IPS-20b (cell line): Measurements from ENCODE around the gene AZU1.
"Not testable (repeated sequence)": the region's sequence is repeated elsewhere in the genome, so short reads cannot be mapped to it uniquely, and the experiment has no call there.

Experiments
- H3K27ac ChIP-seq: one replicate; pipeline ENCODE4 v1.5.1; 2013; ENCODE audit warnings: low read length
- H3K27me3 ChIP-seq: 2 replicates; pipeline ENCODE4 v1.6.1; 2013; ENCODE audit warnings: mild to moderate bottlenecking, low read length, inconsistent platforms; ENCODE audit not compliant: insufficient read depth
- H3K36me3 ChIP-seq: 2 replicates; pipeline ENCODE4 v1.6.1; 2013; ENCODE audit warnings: low read depth, mild to moderate bottlenecking, inconsistent platforms, low read length, moderate library complexity; ENCODE audit not compliant: insufficient read depth
- H3K4me1 ChIP-seq: 2 replicates; pipeline ENCODE4 v1.6.1; 2013; ENCODE audit warnings: mild to moderate bottlenecking, control low read depth, inconsistent platforms, low read length, moderate library complexity; ENCODE audit not compliant: insufficient read depth
- H3K4me3 ChIP-seq: 2 replicates; pipeline ENCODE4 v1.5.1; 2013; ENCODE audit warnings: mild to moderate bottlenecking, low read length, inconsistent platforms
- H3K9ac ChIP-seq: 2 replicates; pipeline ENCODE4 v1.6.1; 2013; ENCODE audit warnings: low read depth, mild to moderate bottlenecking, inconsistent platforms, low read length, moderate library complexity
- H3K9me3 ChIP-seq: 2 replicates; pipeline ENCODE4 v1.6.1; 2013; ENCODE audit warnings: mild to moderate bottlenecking, low read depth, low read length, inconsistent platforms; ENCODE audit not compliant: insufficient read depth

The AZU1 gene

DNA sequence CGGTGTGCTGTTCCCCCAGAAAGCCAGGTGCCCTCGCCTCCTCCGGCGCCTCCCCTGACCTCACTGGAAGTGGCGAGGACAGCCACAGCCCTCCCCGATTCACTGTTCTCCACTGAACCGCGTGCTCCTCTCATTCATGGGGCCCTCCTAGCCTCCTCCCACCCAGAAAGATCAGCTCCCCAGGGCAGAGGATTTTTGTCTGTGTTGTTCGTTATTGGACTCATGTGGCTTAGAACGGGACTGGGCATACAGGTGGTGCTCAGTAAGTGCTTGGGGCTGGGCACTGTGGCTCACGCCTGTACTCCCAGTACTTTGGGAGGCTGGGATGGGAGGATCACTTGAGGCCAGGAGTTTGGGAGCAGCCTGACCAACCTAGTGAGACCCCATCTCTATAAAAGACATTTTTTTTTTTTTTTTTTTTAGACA, 16.9 kb downstream of the AZU1 start:
- H3K9ac ChIP-seq = no peak overlapping the region
- no peaks in the 10 kb centered on the region for H3K4me1 ChIP-seq
- H3K27me3 ChIP-seq = peaks cover 32% of the 10 kb centered on the region
- no peak overlapping the region for H3K27ac ChIP-seq
- no peaks in the 10 kb centered on the region for H3K9me3 ChIP-seq
- H3K4me3 ChIP-seq = no peak overlapping the region
- H3K36me3 ChIP-seq = no peaks in the 10 kb centered on the region

DNA sequence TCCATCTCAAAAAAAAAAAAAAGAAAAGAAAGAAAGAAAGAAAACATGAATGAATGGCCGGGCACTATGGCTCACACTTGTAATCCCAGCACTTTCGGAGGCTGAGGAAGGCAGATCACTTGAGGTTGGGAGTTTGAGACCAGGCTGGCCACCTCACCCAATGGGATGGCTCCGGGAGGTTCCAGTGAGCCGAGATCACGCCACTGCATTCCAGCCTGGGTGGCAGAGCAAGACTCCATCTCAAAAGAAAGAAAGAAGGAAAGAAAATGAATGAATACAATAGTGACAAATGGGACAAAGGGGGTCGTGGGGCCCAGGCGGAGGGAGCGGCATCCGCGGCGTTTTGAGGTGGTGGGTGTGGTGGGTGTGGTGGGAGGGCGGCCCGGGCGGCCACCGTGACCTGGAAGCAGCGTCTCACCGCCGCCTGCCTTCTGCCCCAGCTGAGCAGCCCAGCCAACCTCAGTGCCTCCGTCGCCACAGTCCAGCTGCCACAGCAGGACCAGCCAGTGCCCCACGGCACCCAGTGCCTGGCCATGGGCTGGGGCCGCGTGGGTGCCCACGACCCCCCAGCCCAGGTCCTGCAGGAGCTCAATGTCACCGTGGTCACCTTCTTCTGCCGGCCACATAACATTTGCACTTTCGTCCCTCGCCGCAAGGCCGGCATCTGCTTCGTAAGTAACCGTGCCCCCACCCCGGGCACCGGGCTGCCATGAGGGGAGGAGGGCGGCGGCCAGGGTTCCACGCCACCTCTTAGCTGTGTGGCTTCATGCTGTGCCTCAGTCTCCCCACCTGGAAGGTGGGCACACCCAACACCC, 18.3 kb downstream of the AZU1 start:
- H3K36me3 ChIP-seq = no peaks in the 10 kb centered on the region
- no peak overlapping the region for H3K4me3 ChIP-seq
- no peaks in the 10 kb centered on the region for H3K9me3 ChIP-seq
- no peaks in the 10 kb centered on the region for H3K4me1 ChIP-seq
- H3K27me3 ChIP-seq = peaks cover 32% of the 10 kb centered on the region
- no peak overlapping the region for H3K27ac ChIP-seq
- H3K9ac ChIP-seq = no peak overlapping the region

DNA sequence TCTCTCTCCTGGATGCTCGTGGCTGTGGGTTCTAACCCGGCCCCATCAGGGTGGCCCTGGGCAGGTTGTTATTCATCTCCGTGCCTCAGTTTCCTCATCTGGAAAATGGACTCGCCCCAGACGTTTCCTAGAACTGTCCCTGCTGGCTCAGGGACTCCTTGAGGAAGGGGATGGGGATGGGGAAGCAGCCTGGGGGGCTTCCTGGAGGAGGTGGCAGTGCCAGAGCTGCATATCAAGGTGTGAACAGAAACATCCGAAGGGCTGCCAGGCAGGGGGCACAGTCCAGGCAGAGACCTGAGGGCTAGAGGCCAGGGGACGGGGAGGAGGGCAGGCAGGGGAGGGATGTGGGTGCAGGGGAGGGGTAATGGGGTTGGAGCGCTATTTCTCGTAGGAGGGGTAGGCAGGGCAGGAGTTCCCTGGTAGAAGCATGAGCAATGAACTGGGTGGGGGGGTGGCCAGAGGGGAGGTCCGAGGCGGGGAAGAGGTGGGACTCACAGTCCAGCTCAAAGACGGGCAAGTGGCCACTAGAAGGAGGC, 20.8 kb downstream of the AZU1 start:
- Histone ChIP-seq H3K9me3 (no peaks in the 10 kb centered on the region), H3K27me3 (peaks cover 16% of the 10 kb centered on the region), H3K4me1 (no peaks in the 10 kb centered on the region), H3K36me3 (no peaks in the 10 kb centered on the region), H3K9ac (no peak overlapping the region), H3K4me3 (no peak overlapping the region), H3K27ac (no peak overlapping the region)

DNA sequence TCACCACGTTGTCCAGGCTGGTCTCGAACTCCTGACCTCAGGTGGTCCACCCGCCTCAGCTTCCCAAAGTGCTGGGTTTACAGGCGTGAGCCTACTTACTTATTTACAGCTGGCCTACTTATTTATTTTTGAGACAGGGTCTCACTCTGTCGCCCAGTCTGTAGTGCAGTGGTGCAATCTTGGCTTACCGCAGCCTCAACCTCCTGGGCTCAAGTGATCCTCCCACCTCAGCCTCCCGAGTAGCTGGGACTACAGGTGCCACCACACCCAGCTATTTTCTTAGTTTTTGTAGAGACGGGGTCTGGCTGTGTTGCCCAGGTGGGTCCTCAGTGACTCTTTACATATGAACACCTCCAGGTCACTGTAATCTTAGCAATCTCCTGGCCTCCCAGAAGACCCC, 21.6 kb downstream of the AZU1 start:
- not testable (repeated sequence) for H3K27ac ChIP-seq, H3K9me3 ChIP-seq, H3K36me3 ChIP-seq, H3K9ac ChIP-seq, H3K4me1 ChIP-seq, H3K4me3 ChIP-seq
- H3K27me3 ChIP-seq = peaks cover 10% of the 10 kb centered on the region

DNA sequence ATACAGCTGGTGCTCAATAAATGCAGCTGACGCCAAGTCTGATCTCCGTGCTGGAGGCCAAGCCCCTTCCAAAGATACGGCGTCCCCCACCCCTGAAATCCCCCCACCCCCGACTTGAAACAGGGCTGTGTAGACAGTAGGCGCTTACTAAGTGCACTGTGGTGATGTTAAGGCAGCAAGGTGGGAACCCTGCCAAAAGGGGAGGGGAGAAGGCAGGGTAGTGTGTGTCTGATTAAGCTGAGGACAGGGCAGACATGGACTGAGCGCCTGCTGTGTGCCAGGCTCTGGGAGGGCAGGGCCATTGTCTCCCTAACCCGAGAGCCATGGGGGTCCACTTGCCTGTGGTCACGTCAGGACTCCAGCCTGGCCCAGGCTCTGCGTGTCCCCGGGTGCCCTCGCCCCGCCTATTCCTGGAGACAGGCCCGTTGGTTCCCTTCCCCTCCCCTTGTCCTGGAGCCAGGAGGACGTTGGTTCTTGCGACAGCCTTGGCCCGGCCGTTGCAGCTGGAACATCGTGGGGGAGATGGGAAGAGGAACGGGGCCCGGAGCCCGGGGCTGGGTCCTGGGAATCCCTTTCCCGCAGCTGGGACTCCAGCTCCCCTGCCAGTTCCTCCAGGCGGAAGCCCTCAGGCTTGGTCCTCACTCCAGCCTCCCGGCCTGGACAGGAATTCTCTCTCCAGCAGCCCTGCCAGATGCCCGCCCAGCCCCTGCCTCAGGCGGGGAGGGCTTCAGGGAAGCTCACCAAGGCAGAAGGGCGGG, 22.8 kb downstream of the AZU1 start:
- Histone ChIP-seq H3K36me3 (no peaks in the 10 kb centered on the region), H3K27me3 (no peaks in the 10 kb centered on the region), H3K4me3 (no peak overlapping the region), H3K4me1 (no peaks in the 10 kb centered on the region), H3K9ac (no peak overlapping the region), H3K9me3 (no peaks in the 10 kb centered on the region), H3K27ac (no peak overlapping the region)

DNA sequence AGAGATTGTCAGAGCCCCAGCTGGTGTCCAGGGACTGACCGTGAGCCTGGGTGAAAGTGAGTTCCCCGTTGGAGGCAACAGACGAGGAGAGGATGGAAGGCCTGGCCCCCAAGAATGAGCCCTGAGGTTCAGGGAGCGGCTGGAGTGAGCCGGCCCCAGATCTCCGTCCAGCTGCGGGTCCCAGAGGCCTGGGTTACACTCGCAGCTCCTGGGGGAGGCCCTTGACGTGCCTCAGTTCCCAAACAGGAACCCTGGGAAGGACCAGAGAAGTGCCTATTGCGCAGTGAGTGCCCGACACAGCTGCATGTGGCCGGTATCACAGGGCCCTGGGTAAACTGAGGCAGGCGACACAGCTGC, 23.3 kb downstream of the AZU1 start:
- Histone ChIP-seq H3K27ac (no peak overlapping the region), H3K4me1 (no peaks in the 10 kb centered on the region), H3K27me3 (no peaks in the 10 kb centered on the region), H3K36me3 (no peaks in the 10 kb centered on the region), H3K9ac (no peak overlapping the region), H3K9me3 (no peaks in the 10 kb centered on the region), H3K4me3 (no peak overlapping the region)

DNA sequence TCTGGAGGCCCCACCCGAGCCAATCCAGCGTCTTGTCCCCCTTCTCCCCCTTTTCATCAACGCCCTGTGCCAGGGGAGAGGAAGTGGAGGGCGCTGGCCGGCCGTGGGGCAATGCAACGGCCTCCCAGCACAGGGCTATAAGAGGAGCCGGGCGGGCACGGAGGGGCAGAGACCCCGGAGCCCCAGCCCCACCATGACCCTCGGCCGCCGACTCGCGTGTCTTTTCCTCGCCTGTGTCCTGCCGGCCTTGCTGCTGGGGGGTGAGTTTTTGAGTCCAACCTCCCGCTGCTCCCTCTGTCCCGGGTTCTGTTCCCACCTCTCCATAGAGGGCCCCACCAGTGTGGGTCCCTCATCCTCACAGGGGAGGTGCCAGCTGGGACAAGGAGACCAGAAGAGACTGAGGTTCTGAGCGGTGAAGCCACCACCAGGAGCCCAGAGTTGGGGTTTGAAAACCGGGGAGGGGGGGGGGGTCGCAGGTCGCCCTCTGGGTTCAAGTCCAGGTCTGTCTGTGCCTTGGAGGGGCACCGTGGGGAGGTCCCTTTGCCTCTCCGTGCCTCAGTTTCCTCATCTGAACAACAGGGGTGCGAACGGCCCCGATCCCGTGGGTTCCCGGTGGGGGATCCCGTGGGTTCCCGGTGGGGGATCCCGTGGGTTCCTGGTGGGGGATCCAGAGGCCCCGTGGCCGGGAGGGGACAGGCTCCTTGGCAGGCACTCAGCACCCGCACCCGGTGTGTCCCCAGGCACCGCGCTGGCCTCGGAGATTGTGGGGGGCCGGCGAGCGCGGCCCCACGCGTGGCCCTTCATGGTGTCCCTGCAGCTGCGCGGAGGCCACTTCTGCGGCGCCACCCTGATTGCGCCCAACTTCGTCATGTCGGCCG, 24.7 kb downstream of the AZU1 start, which contains the start of gene ELANE:
Gene ELANE, plus strand, starts transcription at position 168 of the 878 bp plus-strand sequence. Its CDS starts 26 bp downstream, at position 194.
- Histone ChIP-seq H3K4me1 (no peaks in the 10 kb centered on the region), H3K27me3 (no peaks in the 10 kb centered on the region)

DNA sequence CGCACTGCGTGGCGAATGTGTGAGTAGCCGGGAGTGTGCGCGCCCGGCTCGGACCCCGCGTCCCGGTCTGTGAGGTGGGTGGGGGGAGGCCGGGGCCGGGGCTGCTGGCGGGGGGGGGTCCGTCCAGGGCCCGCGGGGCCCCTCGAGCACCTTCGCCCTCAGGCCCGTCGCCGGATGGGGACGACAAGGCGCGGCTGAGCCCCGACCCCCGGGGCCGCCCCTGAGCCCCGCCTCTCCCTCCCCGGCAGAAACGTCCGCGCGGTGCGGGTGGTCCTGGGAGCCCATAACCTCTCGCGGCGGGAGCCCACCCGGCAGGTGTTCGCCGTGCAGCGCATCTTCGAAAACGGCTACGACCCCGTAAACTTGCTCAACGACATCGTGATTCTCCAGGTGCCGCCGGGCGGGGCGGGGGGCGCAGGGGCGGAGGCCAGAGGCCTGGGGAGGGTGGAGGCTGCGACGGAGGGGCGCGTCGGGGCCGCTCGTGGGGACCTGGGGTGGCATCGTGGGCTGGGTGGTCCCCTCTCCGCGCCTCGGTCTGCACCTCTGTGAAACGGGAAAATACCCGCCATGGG, 25.5 kb downstream of the AZU1 start:
- Histone ChIP-seq H3K9me3 (no peaks in the 10 kb centered on the region), H3K4me1 (no peaks in the 10 kb centered on the region), H3K4me3 (no peak overlapping the region), H3K36me3 (no peaks in the 10 kb centered on the region), H3K27ac (no peak overlapping the region), H3K27me3 (no peaks in the 10 kb centered on the region), H3K9ac (no peak overlapping the region)

More for the DNA sequence above, 24.7 kb downstream of the AZU1 start, which contains the start of gene ELANE:
- no peaks in the 10 kb centered on the region for H3K36me3 ChIP-seq
- H3K9ac ChIP-seq = no peak within 1 kb of the TSS
- H3K27ac ChIP-seq = no peak within 1 kb of the TSS
- no peak within 1 kb of the TSS for H3K4me3 ChIP-seq
- H3K9me3 ChIP-seq = no peaks in the 10 kb centered on the region

DNA sequence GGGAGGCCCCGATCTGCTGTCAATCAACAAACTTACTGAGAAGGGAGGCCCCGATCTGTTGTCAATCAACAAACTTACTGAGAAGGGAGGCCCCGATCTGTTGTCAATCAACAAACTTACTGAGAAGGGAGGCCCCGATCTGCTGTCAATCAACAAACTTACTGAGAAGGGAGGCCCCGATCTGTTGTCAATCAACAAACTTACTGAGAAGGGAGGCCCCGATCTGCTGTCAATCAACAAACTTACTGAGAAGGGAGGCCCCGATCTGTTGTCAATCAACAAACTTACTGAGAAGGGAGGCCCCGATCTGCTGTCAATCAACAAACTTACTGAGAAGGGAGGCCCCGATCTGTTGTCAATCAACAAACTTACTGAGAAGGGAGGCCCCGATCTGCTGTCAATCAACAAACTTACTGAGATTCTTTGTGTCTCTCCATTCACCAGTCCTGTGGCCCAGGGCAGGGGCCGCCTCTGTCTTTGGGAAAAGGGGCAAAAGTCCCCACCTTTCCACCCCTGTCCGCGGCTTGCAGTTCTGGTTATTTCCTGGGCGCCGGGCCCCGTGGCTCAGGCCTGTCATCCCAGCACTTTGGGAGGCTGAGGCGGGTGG, 26.1 kb downstream of the AZU1 start:
- not testable (repeated sequence) for H3K9me3 ChIP-seq, H3K36me3 ChIP-seq, H3K27ac ChIP-seq, H3K4me3 ChIP-seq, H3K27me3 ChIP-seq, H3K9ac ChIP-seq, H3K4me1 ChIP-seq

DNA sequence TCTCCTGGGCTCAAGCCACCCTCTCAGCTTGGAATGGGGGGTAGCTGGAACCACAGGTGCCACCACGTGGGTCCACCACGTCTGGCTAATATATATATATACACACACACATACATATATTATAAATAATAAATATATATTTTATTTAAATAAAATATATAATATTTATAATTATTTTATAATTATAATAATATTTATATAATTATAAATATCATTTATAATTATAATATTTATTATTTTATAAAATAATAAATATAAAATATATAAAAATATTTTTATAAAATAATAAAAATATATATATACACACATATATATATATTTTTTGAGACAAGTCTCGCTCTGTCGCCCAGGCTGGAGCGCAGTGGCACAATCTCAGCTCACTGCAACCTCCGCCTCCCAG, 26.9 kb downstream of the AZU1 start:
- Histone ChIP-seq H3K27me3 (peaks cover 14% of the 10 kb centered on the region), H3K4me1 (no peaks in the 10 kb centered on the region), H3K27ac (no peak overlapping the region), H3K9ac (no peak overlapping the region), H3K36me3 (no peaks in the 10 kb centered on the region), H3K9me3 (no peaks in the 10 kb centered on the region), H3K4me3 (no peak overlapping the region)

DNA sequence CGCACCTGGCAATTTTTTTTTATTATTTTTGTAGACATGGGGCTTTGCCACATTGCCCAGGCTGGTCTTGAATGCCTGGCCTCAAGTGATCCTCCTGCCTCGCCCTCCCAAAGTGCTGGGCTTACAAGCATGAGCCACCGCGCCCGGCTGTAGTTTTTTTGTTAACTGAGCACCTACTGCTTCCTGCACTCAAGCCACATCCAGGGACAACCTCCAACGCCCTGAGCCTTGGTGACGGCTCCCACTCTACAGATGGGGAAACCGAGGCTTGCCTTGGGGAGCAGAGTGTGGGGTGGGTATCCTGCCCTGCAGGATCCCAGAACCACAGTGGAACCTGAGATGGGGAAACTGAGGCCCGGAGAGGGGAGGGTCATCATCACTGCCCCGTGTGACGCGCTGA, 27.5 kb downstream of the AZU1 start:
- no peaks in the 10 kb centered on the region for H3K36me3 ChIP-seq
- no peak overlapping the region for H3K4me3 ChIP-seq
- H3K4me1 ChIP-seq = no peaks in the 10 kb centered on the region
- peaks cover 20% of the 10 kb centered on the region for H3K27me3 ChIP-seq
- H3K9ac ChIP-seq = no peak overlapping the region
- H3K27ac ChIP-seq = no peak overlapping the region
- no peaks in the 10 kb centered on the region for H3K9me3 ChIP-seq
